Neutrophil (primary cell): ENCODE data around the gene WNT9A.

ENCODE experiments used
- H3K27ac ChIP-seq: fragments of 200-600 bp; sonication (generic); 2 replicates; pipeline ENCODE4 v1.5.1; 2016; ENCODE audit warnings: mild to moderate bottlenecking, moderate library complexity
- H3K27me3 ChIP-seq: fragments of 200-600 bp; sonication (generic); 2 replicates; pipeline ENCODE4 v1.6.0; 2016; ENCODE audit warnings: mild to moderate bottlenecking
- H3K36me3 ChIP-seq: fragments of 200-600 bp; sonication (generic); 2 replicates; pipeline ENCODE4 v1.5.1; 2017
- H3K4me1 ChIP-seq, 2 experiments: fragments of 200-600 bp in 1 of 2; sonication (generic) in 1 of 2; 1 replicate in 1 of 2; 2 replicates in 1 of 2; pipeline versions ENCODE4 v1.5.1 to v1.6.1; 2013 to 2016; ENCODE audit warnings: low read depth in 1 of 2, low read length in 1 of 2, mild to moderate bottlenecking in 1 of 2, moderate library complexity in 1 of 2; ENCODE audit not compliant: control insufficient read depth in 1 of 2, insufficient read depth in 1 of 2
- H3K4me3 ChIP-seq, 2 experiments: fragments of 200-600 bp in 1 of 2; sonication (generic) in 1 of 2; 1 replicate in 1 of 2; 2 replicates in 1 of 2; pipeline ENCODE4 v1.5.1; 2013 to 2016; ENCODE audit warnings: low read depth in 1 of 2, low read length in 1 of 2, mild to moderate bottlenecking in 1 of 2, moderate library complexity in 1 of 2
- H3K9me3 ChIP-seq: fragments of 200-600 bp; sonication (generic); 2 replicates; pipeline ENCODE4 v1.5.1; 2016
- CTCF ChIP-seq: fragments of 200-600 bp; sonication (generic); IDR thresholded peaks from 2 replicates; pipeline ENCODE4 v1.5.1; 2016; ENCODE audit warnings: antibody characterized with exemption

Gene WNT9A

DNA sequence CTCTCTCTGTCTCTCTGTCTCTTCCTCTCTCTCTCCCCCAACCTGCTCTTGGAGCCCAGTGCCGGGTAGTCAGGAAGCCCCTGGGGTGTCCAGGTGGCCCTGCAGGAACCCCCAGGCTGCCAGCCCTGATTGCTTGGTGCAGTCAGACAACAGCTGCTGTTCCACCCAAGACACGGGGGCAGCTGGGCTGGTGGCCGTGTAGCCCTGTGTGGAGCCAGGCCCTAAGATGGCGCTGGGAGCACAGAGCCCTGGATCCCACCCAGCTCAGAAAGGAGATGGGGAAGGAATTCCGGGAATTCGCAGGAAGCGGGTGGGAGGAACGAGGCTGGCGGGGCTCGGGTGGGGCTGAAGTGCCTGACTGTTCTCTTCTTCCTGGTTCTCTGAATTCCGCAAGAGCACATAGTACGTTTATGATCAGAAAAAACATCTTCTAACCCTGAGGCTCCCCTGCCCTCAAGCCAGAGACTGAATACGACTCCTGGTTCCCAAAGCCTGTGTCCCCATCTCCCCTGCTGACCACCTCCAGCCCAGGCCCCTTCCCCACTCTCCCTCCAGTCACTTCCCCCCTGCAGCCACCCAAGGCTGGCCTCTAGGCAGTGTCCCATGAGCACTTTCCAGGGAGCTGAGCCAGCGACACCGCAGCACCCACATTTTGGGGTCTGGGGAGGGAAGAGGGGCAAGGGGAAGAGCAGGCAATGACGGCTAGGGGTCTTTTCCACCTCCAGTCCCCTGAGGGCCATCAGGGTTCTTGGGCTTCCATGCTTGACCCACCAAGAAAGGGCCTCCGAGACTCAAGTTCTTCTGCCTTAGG is 55.0 kb downstream of the WNT9A start:
- Histone ChIP-seq H3K36me3 (no peaks in the 10 kb centered on the region), H3K27me3 (peaks cover 10% of the 10 kb centered on the region), H3K4me3 (no peak overlapping the region), H3K27ac (no peak overlapping the region), H3K4me1 (no peaks in the 10 kb centered on the region), H3K9me3 (no peaks in the 10 kb centered on the region)
- no peak for TF ChIP-seq CTCF

GRCh38 chr1:227891955-227892488 is 55.7 kb downstream of the WNT9A start:
- H3K27me3 ChIP-seq = peaks cover 16% of the 10 kb centered on the region
- no peak for TF ChIP-seq CTCF
- H3K4me1 ChIP-seq = no peaks in the 10 kb centered on the region
- no peaks in the 10 kb centered on the region for H3K36me3 ChIP-seq
- H3K9me3 ChIP-seq = no peaks in the 10 kb centered on the region
- no peak overlapping the region for H3K27ac ChIP-seq
- no peak overlapping the region for H3K4me3 ChIP-seq

DNA sequence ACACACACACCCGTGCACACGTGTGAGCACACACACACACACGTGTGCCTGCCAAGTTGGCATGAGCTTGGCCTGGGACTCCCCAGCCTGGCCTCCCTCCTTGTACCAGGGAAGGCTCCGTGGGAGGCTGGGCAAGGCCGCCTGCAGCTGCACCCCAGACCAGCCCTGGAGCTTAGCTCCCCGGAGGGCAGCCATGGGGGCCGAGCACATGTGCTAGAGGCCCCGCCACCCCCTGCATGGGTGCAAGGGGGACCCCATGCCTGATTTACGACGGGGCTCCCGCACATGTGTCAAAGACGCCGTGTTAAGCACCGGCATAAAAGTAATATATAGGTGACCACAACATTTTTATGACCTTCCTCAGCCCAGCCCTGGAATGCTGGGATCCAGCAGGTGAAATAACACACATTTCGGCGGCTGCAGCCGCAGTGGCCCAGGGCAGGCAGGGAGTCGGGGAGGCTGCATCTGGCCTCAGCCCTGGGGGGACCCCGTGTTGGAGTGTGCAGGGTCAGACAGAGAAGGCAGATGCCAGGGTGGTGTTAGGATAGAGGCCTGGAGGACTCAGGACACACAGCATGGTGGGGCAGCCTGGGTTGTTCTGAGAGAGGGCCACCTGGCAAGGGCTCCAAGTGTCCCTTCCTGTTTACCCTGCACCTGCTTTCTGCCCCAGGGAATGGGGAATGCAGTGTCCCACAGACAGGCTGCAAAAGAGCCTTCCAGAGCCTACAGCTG is 56.3 kb downstream of the WNT9A start:
- Histone ChIP-seq H3K36me3 (no peaks in the 10 kb centered on the region), H3K27ac (no peak overlapping the region), H3K27me3 (peaks cover 23% of the 10 kb centered on the region), H3K4me1 (no peaks in the 10 kb centered on the region), H3K9me3 (no peaks in the 10 kb centered on the region), H3K4me3 (no peak overlapping the region)
- TF ChIP-seq CTCF = no peak

- TF ChIP-seq CTCF = no peak
- Histone ChIP-seq H3K36me3 (no peaks in the 10 kb centered on the region), H3K27me3 (peaks cover 30% of the 10 kb centered on the region), H3K4me3 (no peak overlapping the region), H3K4me1 (no peaks in the 10 kb centered on the region), H3K27ac (no peak overlapping the region), H3K9me3 (no peaks in the 10 kb centered on the region)
Measured at GRCh38 chr1:227890451-227891222, 57.1 kb downstream of the WNT9A start.

DNA sequence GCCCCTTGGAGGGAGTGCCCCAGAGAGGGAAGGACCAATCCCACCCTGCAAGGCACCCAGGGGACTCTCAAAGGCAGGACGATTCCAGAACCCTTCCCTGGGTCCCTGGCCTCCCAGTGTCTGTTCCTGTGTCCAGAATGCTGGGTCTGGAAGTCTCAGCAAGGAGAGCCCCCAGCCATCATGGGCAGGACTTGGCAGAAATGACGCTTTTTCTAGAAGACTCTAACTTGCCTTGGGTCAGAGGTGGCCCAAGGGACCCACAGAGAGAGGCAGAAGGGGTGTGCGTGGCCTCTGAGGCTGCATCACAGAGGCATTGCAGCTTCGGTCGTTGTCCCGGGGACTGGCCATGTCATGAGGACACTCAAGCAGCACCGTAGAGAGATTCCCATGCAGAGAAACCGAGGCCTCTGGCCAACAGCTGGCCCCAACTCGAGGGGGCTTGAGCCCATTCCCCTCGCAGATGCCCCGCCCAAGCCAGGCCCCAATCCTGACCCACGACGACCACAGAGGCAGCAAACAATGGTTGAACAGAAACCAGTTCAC is 57.8 kb downstream of the WNT9A start:
- TF ChIP-seq CTCF = no peak
- Histone ChIP-seq H3K4me1 (no peaks in the 10 kb centered on the region), H3K4me3 (no peak overlapping the region)

More for the DNA sequence above, 57.8 kb downstream of the WNT9A start:
- Histone ChIP-seq H3K27ac (no peak overlapping the region), H3K9me3 (no peaks in the 10 kb centered on the region), H3K36me3 (no peaks in the 10 kb centered on the region), H3K27me3 (peaks cover 35% of the 10 kb centered on the region)
